Measurements from ENCODE around the gene FXYD5. TPM values are rescaled to one million over a fixed set of nuclear protein-coding genes. Genes with fewer than 3 reads are reported as not detected.

Gene FXYD5
- total RNA-seq, 1 donor from 2014 or later = 0.62 TPM

DNA sequence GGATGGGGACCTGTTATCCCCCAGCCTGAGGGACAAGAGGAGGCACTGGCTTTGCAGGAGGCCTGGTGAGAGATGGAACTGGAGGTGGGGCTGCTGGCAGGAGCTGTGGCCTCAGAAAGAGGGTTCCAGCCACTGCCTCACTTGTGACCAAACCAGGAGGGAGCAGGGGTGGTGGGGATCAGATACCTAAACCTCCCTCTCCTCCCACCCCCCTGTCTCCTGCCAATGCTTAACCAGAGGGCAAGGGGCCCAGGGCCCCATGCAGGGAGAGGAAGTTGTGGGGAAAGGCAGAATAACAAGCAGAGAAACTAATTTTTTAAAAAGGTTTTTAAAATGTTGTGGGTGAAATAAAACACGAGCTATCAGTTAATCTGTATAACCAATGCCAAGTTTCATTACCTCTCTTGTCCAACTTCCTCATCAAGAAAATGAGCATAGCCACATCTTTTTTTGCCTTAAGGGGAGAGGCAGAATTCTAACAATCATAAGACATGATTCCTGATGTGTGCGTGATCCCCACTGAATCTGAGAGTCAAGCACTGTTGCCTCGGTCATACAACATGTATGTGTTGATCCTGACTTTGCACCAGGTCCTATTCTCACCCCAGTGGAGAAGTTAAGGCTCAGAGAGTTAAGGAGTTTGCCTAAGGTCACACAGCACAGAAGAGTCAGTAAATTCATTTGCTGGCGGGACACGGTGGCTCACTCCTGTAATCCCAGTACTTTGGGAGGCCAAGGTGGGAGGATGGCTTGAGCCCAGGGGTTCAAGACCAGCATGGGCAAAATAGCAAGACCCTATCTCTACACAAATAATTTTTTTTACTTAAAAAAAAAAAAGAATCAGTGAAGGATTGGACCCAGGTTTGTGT is 12.9 kb downstream of the FXYD5 start:
- Mint-ChIP-seq H3K27ac (no peak overlapping the region), H3K36me3 (ENCODE audit: insufficient read depth) (peaks cover 2% of the 10 kb centered on the region), H3K4me3 (ENCODE audit: low read depth) (no peak overlapping the region), H3K4me1 (ENCODE audit: low read depth) (peaks cover 1% of the 10 kb centered on the region), H3K9me3 (ENCODE audit: low read depth) (peaks cover 17% of the 10 kb centered on the region), H3K27me3 (no peaks in the 10 kb centered on the region)
- no peak for DNase-seq (ENCODE audit: low spot score, unreplicated experiment)
- TF ChIP-seq, protein P1, sequence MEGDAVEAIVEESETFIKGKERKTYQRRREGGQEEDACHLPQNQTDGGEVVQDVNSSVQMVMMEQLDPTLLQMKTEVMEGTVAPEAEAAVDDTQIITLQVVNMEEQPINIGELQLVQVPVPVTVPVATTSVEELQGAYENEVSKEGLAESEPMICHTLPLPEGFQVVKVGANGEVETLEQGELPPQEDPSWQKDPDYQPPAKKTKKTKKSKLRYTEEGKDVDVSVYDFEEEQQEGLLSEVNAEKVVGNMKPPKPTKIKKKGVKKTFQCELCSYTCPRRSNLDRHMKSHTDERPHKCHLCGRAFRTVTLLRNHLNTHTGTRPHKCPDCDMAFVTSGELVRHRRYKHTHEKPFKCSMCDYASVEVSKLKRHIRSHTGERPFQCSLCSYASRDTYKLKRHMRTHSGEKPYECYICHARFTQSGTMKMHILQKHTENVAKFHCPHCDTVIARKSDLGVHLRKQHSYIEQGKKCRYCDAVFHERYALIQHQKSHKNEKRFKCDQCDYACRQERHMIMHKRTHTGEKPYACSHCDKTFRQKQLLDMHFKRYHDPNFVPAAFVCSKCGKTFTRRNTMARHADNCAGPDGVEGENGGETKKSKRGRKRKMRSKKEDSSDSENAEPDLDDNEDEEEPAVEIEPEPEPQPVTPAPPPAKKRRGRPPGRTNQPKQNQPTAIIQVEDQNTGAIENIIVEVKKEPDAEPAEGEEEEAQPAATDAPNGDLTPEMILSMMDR (IDR thresholded peaks at IDR 0.05; ENCODE audit: unreplicated experiment) = no peak

DNA sequence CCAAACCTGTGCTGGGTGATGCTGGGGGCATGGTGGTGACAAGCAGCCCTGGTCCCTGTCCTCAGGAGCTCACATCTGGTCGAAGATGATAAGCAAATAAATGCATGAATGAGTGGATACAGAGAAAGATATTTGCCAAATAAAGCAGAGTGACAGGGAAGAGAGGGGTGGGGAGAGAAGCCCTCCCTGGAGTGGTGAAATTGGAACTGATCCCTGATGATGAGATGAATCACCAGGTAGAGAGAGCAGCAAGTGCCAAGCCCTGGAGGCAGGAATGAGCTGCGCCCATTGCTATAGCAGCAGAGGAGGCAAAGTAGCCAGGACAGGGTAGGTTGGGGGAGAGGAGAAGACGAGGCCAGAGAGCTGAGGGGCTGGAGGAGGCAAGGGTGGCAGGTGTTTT is 13.7 kb downstream of the FXYD5 start:
- peaks cover 1% of the 10 kb centered on the region for H3K4me1 Mint-ChIP-seq (ENCODE audit: low read depth)
- H3K36me3 Mint-ChIP-seq (ENCODE audit: insufficient read depth) = peaks cover 2% of the 10 kb centered on the region
- no peak overlapping the region for H3K4me3 Mint-ChIP-seq (ENCODE audit: low read depth)
- DNase-seq (ENCODE audit: low spot score, unreplicated experiment) = no peak
- H3K27me3 Mint-ChIP-seq = no peaks in the 10 kb centered on the region
- TF ChIP-seq, protein P1 (IDR thresholded peaks at IDR 0.05; ENCODE audit: unreplicated experiment) = no peak
- H3K27ac Mint-ChIP-seq = no peak overlapping the region
- H3K9me3 Mint-ChIP-seq (ENCODE audit: low read depth) = peaks cover 17% of the 10 kb centered on the region

DNA sequence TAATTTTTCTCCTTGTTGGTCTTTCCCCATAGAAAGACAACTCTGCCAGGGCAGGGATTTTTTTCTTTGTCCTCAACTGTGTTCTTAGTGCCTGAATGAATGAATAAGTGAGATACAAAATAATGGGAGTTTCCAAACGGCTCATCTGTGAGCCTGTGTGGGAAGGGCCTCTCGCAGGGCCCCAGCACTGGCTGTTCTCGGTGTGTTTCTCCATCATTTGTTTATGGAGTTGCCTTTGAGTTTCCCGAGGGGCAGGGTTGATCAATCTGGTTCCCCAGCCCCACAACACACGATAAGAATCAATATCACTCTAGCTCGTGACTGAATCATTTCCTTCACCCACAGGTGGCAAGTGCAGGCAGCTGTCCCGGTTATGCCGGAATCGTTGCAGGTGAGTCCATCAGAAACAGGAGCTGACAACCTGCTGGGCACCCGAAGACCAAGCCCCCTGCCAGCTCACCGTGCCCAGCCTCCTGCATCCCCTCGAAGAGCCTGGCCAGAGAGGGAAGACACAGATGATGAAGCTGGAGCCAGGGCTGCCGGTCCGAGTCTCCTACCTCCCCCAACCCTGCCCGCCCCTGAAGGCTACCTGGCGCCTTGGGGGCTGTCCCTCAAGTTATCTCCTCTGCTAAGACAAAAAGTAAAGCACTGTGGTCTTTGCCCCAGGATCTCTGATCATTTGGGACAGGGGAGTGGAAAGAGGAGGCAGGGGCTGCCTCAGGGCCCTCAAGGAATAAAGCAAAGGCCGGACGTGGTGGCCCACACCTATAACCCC is 14.9 kb downstream of the FXYD5 start:
- Mint-ChIP-seq H3K36me3 (ENCODE audit: insufficient read depth) (peaks cover 2% of the 10 kb centered on the region), H3K4me1 (ENCODE audit: low read depth) (peaks cover 1% of the 10 kb centered on the region), H3K27me3 (no peaks in the 10 kb centered on the region), H3K4me3 (ENCODE audit: low read depth) (no peak overlapping the region), H3K27ac (no peak overlapping the region), H3K9me3 (ENCODE audit: low read depth) (peaks cover 13% of the 10 kb centered on the region)
- TF ChIP-seq, protein P1 (IDR thresholded peaks at IDR 0.05; ENCODE audit: unreplicated experiment) = no peak
- no peak for DNase-seq (ENCODE audit: low spot score, unreplicated experiment)

GRCh38 chr19:35170359-35171061 is 16.0 kb downstream of the FXYD5 start:
- H3K27ac Mint-ChIP-seq = no peak overlapping the region
- peaks cover 9% of the 10 kb centered on the region for H3K9me3 Mint-ChIP-seq (ENCODE audit: low read depth)
- no peak for DNase-seq (ENCODE audit: low spot score, unreplicated experiment)
- peaks cover 1% of the 10 kb centered on the region for H3K4me1 Mint-ChIP-seq (ENCODE audit: low read depth)
- no peak overlapping the region for H3K4me3 Mint-ChIP-seq (ENCODE audit: low read depth)
- H3K27me3 Mint-ChIP-seq = no peaks in the 10 kb centered on the region
- peaks cover 2% of the 10 kb centered on the region for H3K36me3 Mint-ChIP-seq (ENCODE audit: insufficient read depth)
- TF ChIP-seq, protein P1 (IDR thresholded peaks at IDR 0.05; ENCODE audit: unreplicated experiment) = no peak

- Mint-ChIP-seq H3K27ac (no peak overlapping the region), H3K9me3 (ENCODE audit: low read depth) (no peaks in the 10 kb centered on the region), H3K27me3 (peaks cover 3% of the 10 kb centered on the region), H3K4me3 (ENCODE audit: low read depth) (no peak overlapping the region), H3K4me1 (ENCODE audit: low read depth) (peaks cover 1% of the 10 kb centered on the region), H3K36me3 (ENCODE audit: insufficient read depth) (no peaks in the 10 kb centered on the region)
- no peak for DNase-seq (ENCODE audit: low spot score, unreplicated experiment)
- TF ChIP-seq, protein P1 (IDR thresholded peaks at IDR 0.05; ENCODE audit: unreplicated experiment) = no peak
These were observed 17.2 kb downstream of the FXYD5 start for GRCh38 chr19:35171730-35172129.

Data from progenitor cell of endocrine pancreas (in vitro differentiated cells).